Bone marrow (tissue), 2 donors: ENCODE measurements around the gene CYB5R3.
A peak's percentile ranks its signal among the peaks of the same experiment; 100 is the strongest.
"Not testable (repeated sequence)": the region's sequence is repeated elsewhere in the genome, so short reads cannot be mapped to it uniquely, and the experiment has no call there.

Experiments used
- DNase-seq, 2 donors: peaks; one replicate each; lab custom pipeline; 2025; lab: John Stamatoyannopoulos, UW

Gene CYB5R3

GRCh38 chr22:42602470-42602869, 46.7 kb downstream of the CYB5R3 start:
- no peak for DNase-seq

- no peak for DNase-seq
Measured at GRCh38 chr22:42601879-42602465, 47.2 kb downstream of the CYB5R3 start.

GRCh38 chr22:42596863-42597530, 52.2 kb downstream of the CYB5R3 start:
- DNase-seq = no peak

DNA sequence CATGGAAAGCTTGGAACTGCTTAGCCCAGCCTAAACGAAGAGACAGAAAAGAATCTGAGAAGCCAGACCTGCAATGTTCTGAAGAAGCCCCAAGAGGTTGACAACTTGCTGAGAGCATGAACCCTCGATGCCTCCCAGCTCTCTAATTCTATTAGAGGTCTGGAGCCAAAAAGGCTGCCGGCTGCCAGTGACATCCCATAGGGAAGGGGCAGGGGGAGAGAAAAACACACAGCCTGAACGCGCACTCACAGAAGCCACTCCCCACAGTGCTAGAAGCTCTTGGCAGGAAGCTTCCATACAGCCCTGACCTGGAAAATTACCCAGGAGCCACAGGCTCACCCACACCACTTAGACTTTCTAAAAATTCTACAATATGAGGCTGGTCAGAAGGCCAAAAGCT, 52.9 kb downstream of the CYB5R3 start:
- DNase-seq = no peak

DNA sequence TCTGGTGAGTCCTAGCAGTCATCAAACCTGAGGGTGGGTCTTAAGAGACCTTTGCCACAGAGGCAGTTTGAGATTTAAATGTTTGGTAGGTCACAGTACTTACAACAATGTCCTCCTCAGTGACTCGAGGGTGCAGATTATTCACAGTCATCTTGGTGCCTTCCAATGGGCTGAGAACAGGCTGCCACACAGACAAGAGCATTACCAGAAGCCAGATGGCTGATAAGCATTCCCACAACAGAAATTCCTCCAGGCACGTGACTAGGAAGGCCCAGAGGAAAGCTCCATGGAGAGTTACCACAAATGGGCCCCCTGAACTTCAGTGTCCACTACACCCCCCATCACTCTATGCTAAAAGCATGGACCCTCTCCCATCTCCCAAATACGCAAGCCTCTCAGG, 53.8 kb downstream of the CYB5R3 start:
- no peak for DNase-seq

DNA sequence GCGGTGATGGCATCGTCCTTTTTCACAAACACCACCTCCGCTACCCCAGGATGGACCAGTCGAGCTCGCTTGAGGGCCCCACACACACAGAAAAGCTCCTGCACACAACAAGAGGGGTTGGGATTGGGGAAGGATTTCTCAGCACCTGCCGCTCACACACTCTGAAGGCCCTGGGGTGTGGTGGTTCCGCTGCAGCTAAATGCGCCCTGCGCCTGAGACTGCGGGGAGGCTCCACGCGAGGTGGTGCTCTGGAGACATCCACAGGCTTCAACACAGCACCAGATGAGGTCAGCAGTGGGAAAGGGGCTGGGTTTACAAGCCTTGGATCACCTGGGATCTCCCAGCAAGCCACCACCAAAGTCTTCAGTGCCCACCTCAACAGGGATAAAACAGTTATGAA, 57.2 kb downstream of the CYB5R3 start:
- no peak for DNase-seq

GRCh38 chr22:42587588-42588175, 61.5 kb downstream of the CYB5R3 start:
- peak in 1 of 2 donors; percentile 2 for DNase-seq

- DNase-seq = no peak
Measured at GRCh38 chr22:42586381-42586780, 62.8 kb downstream of the CYB5R3 start.

DNA sequence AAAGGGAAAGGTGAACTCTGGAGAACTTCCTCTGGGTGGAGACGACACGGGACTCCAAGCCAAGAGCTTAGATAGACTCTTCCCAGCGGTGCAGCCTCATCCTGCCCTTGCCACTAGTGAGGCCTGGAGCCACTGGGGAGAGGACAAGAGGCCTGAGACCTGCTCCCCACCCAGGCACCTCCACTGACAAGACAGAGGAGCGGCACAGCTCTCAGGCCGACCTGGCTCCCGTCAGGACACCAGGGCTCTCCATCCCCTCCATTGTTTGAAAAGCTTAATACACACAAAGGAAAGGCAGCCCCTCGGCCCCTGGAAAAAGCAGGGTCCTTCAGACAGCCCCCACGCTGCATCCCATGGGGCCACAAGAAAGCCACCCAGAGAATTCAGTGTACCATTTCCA, 64.1 kb downstream of the CYB5R3 start:
- no peak for DNase-seq

- DNase-seq = no peak
Measured at GRCh38 chr22:42584364-42584940, 64.7 kb downstream of the CYB5R3 start.

- DNase-seq = no peak
Measured at GRCh38 chr22:42582987-42583386, 66.2 kb downstream of the CYB5R3 start.

DNA sequence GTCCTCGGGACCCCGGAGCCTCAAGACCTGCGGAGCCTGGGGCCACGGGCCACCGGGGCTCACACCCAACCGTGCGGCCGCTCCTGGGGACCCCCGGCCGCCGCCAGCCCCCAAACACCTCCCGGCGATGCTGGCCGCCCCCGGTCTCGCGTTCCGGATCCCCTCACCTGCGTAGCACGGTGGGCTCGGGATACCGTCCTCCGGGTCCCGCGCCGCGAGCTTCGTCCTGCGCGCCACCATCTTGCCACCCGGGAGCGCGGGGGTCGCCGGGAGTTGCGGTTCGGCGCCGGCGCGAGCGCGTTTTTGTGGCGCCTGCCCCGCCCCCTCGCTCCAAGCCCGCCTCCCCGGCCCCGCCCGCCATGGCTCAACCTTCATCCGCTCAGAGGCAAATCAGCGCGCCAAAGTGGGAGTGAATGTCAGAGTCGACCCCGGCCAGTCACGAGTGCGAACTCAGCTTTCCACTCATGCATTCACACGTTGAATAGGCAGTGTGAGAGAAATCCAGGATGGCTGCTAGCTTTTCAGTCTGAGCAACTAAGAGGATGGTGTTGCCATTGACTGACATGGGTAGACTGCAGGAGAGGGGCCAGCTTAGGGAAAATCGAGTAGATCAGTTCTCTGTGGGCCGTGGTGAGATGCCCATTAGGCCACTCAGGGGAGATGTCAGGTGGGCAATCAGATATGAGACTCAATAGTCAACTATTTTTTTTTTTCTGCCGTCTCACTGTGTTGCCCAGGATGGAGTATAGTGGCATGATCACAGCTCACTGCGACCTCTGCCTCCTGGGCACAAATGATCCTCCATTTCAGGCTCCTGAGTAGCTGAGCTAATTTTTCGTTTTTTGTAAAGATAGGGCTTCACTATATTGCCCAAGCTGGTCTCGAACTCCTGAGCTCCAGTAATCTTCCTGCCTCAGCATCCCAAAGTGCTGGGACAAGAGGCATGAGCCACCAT, 67.2 kb downstream of the CYB5R3 start:
- peak; percentile 45 to 57 for DNase-seq

GRCh38 chr22:42581194-42581761, 67.9 kb downstream of the CYB5R3 start:
- not testable (repeated sequence) for DNase-seq

DNA sequence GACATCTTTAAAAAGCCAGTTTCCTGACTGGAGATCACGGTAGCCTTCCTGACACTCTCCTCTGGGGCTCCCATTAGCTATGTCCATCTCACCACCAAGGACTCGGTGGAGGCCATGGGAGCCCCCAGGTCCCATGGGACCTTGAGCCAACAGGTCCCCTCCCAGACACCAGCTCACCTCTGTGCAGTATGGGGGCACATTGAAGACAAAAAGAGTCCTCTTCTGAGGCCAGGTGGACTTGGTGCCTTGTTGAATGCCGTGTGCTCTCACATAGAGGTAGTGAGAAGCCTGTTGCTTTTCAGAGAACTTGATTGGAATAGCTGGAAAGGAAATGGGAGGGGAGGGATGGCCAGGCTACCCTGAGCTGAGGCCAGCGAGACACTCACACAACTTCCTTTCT, 69.2 kb downstream of the CYB5R3 start:
- DNase-seq = not testable (repeated sequence)

DNA sequence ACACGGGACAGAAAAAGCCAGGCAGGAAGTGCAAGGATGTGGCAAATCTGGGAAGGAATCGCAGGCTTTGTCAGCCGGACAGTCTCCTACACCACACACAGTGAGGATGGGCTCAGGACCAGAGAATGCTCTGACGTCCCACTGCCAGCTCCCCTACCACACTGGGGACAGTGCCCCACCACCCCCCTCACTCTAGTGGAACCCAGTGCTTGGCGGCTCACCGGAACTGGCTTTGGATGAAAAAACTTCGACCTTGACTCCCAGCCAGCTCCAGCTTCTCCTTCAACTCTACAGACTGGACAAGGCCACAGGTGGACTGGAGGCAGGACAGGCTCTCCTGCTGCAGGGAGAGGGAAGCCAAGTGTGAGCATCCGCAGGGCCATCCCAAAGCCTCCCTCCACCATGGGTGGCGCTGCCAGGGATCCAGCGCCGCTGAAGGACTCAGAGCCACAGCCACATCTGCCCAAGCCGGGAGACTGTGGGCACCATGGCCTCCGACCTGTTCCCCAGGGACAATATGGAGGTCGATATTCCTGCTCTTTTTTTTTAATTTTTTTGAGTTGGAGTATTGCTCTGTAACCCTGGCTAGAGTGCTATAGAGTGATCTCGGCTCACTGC, 71.5 kb downstream of the CYB5R3 start:
- no peak for DNase-seq

GRCh38 chr22:42577141-42577540, 72.1 kb downstream of the CYB5R3 start:
- not testable (repeated sequence) for DNase-seq

- DNase-seq = not testable (repeated sequence)
Measured at GRCh38 chr22:42575996-42576574, 73.1 kb downstream of the CYB5R3 start.

DNA sequence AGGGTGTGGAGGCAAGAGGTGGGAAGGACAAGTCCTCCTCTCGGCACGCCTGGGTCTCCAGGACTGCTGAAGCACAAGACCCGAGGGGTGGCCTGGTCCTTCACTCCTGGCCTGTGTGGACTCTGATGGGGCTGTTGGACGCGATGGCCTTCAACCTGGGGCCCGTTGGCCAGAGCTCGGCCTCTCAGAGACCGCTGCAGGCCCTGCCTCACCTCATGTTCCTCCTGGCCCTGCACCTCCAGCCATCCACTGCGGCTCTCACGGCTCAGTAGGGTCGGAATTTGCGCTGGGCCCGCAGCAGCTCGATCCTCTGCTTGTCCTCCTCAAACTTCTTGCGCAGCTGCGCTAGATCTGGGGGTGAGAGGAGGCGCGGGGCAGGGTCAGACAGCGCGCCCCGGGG, 74.7 kb downstream of the CYB5R3 start:
- not testable (repeated sequence) for DNase-seq

GRCh38 chr22:42574046-42574445, 75.1 kb downstream of the CYB5R3 start:
- DNase-seq = not testable (repeated sequence)

- DNase-seq = not testable (repeated sequence)
Measured at GRCh38 chr22:42571068-42571467, 78.1 kb downstream of the CYB5R3 start.

DNA sequence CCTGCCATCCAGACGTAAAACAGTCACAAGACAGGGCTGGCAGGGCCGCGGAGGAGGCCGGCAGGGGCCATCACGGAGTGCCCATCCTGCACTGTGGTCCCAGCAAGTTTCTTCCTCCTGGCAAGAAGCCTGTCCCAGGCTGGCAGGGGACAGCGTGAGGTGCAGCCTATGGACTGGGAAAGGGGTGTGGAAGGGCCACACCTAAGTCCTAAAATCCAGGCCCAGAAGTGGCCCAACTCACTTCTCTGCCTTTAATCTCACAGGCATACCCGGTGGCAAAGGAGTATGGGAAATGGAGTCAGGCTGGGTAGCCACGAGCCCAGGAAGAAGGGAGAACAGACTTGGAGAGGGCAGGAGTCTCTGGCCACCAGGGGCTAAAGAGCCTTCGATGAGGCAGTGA, 78.6 kb downstream of the CYB5R3 start:
- not testable (repeated sequence) for DNase-seq
